Stimulated activated CD8-positive, alpha-beta memory T cell treated with anti-CD3 and anti-CD28 coated beads, Interleukin-7, amount 100 ng/mL, for 24 hours (primary cell): ENCODE measurements around the gene ALDOC.
"Not testable (repeated sequence)": the region's sequence is repeated elsewhere in the genome, so short reads cannot be mapped to it uniquely, and the experiment has no call there.

Source experiments
- DNase-seq: peaks from one replicate; pipeline ENCODE4 v3.0.0-alpha.2; 2020; ENCODE audit warnings: low read depth

The ALDOC gene

GRCh38 chr17:28582513-28582912 lies 5.8 kb upstream of the ALDOC start:
- DNase-seq: no peak

DNA sequence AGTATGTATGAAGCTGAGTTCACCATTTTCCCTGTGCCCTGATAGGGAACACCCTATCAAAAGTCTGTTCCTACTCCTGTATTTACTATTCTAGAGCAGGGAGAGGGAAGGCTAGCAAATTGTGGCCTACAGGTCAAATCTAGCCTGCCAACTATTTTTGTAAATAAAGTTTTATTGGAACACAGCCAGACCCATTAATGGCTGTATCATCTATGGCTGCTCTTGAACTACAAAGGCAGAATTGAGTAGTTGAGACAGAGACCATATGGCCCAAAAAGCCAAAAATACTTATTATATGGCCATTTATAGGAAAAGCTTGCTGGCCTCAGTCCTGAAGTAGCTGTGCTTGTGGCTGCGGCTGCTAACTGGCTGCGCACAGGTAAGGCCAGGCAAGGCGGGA lies 4.3 kb upstream of the ALDOC start:
- DNase-seq: no peak

GRCh38 chr17:28579526-28579925 lies 2.8 kb upstream of the ALDOC start:
- DNase-seq: no peak

DNA sequence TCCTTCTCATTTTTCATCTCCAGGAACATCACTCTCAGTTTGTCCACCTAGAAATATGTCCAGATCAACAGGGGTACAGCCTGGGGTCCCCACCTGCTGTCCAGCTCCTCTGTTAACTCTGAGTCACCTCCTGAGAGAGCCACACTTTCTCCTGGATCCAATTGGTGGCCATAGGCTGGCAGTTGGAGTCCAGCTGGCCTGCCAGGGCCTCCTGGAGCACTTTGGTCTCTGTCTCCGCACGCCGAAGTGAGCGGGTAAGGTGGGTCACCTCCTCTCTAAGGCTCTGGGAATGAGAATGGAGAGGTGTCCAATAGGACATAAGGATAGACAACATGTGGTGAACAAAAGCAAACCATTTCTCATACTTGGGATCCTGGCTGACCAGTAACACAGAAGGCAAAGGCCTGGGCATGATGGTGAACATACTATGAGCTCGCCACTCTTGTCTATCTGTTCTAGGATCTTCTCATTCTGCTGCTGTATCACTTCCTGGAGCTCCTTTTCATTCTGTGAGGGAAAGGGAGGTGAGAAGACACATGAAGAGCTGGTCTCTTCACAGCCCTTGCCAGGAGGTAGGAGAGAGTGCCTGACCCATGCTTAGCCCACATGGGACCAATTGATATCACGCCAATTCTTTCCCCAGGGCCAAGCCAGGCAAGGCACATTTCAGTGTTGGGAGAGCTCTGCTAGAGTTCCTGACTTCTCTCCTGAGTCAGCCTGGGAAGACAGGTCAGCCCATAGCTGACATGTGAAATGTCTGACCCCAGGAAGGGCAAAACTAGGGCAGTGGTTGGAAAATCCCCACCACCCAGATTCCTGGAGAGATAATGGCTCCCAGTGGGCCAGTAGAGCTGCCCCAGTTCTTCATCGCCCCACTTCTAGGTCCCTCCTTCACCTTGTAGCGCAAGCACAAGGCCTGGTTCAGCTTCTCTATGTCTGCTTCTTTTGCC lies 1.8 kb upstream of the ALDOC start:
- DNase-seq: no peak

- no peak for DNase-seq
Measured at GRCh38 chr17:28577466-28577824, 750 bp upstream of the ALDOC start.

DNA sequence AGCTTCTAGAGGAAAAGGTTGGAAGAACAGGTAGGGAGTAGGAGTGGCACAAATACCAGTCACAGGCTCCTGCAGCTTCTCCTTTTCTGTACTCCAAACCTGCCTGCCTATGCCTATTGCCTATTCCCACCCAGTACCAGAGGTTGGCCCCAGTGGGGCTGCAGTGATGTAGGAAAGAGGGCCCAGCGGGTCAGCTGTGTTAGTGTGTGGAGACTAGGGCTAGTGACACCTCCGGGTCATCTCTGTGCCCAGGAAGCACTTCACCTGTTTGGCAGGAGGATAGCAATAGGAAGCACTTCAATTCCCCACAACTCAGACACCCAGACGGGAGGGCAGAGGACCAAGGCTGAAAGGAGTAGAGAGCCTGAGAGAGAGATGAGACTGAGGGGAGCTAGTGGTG lies 679 bp downstream of the ALDOC start:
- DNase-seq: not testable (repeated sequence)

DNA sequence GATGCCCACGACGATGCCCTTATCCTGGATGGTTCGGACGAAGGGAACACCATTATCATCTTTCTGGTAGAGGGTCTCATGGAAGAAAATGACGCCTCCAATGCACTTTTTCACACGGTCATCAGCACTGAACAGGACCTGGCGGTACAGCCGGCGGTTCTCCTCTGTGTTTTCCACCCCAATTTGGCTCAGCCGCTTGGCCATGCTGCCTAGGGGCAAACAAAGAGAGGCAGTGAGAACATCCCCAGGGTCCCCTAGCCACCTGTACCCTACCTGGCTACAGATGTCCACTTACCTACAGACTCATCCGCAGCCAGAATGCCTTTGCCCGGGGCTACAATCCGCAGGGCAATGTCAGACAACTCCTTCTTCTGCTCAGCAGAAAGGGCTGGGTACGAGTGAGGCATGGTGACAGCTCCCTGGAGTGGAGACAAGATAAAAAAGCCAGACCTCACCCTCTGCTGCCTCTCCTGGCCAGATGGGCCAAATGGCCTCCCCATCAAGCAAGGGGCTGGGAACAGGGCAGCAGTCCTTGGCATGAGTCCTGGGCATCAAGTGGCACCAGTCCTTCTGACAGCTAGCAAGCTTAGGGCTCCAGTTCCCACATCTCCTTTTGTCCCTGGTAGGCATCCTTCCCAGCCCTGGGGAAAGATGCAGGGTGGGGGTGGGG lies 1.4 kb downstream of the ALDOC start:
- no peak for DNase-seq

GRCh38 chr17:28574526-28574925 lies 2.2 kb downstream of the ALDOC start:
- DNase-seq: no peak

- no peak for DNase-seq
Measured at GRCh38 chr17:28573966-28574480, 2.7 kb downstream of the ALDOC start.

- no peak for DNase-seq
Measured at GRCh38 chr17:28573521-28573920, 3.2 kb downstream of the ALDOC start.

GRCh38 chr17:28573040-28573380 lies 3.7 kb downstream of the ALDOC start:
- no peak for DNase-seq

DNA sequence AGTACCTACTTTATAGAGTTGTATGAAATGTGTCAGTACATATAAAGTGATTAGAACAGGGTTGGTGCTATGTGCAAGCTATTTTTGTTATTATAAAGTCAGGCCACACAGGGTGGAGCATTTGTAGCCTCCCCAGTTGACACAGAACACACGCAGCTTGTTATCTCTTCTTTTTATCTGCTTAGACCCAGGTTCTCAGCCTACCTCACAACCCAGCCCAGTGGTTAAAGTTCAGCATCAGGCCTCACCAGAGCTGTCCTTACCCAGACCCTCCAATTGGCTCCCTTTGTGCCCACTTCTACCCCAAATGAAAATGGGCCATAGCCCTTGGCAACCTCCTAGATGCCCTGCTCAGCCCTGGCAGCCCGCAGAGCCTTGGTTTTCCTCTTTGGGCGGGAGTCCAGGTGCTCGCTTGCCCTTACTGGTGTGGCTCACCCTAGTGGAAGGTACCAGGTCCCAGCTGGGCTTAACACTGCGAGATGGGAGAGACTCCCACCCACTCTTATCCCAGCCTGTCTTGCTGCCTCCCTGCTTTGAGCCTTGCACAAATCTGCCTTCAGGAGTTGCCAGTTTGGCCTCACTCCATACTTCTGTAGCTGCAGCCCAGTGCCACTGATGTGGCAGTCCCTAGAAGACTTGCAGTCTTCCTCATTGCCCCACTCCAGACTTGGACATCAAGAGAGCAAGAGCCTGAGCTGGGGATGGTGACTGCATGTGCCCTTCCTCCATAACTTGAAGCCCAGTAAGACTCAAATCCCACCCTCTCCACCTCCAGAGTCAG lies 4.2 kb downstream of the ALDOC start:
- no peak for DNase-seq

DNA sequence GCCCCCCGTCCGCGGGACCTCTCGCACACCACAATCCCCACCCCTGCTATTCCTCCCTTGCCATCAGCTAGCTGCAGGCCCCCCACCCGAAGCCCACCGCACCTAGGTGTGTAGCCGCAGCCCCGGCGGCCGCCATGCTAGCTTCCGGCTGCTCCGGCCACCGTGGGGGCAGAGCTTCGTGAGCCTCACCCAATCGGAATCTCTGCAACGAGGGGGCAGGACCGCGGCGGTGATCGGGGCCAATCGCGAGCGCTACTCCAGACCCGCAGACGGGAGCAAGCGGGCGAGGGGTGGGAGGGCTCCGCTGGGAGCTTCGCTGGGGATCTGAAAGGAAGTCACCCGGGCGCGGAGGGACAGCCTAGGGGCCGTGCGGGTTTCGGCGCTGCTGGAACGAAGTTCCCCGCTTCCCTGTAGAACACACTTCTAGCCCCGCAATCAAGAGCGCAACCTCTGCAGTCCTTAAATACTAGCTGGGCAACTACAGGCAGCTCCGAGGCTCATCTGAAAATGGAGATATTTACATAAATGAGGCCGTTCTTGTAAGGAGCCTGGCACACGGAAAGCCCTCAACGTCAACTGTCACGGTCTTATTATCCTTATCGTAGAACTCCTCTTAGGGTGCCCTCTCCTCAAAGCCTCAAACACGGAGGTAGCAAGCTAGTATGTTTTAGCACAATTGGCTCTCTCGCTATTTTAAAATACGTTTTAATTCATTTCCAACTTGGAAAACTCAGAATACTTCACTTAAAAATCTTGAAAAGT lies 5.2 kb downstream of the ALDOC start, which contains the start of gene PIGS:
Gene PIGS, minus strand, starts transcription at position 164 of the 762 bp plus-strand sequence. Its CDS starts 28 bp downstream, at position 136.
- peak; percentile 88 for DNase-seq

- no peak for DNase-seq
Measured at GRCh38 chr17:28570716-28571360, 5.9 kb downstream of the ALDOC start.

DNA sequence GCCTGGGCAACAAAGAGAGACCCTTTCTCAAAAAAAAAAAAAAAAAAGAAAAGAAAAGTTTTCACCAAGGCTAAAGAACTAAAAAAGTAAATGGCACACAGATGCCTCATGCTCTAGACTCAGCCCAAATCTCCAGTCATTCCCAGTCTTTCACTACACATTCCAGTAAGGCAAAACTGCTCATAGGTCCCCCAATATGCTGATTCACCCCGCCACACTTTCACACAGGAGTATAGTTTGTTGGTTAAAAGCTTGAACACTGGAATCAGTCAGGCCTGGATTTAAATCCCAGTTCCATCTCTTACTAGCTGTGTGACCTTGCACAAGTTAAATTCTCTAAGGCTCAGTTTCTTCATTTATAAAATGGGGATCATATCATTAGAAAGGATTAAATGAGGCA lies 7.2 kb downstream of the ALDOC start:
- no peak for DNase-seq

- DNase-seq: no peak
Measured at GRCh38 chr17:28567604-28568003, 9.1 kb downstream of the ALDOC start.

- no peak for DNase-seq
Measured at GRCh38 chr17:28563475-28563874, 13.2 kb downstream of the ALDOC start.

GRCh38 chr17:28555022-28555421 lies 21.7 kb downstream of the ALDOC start:
- no peak for DNase-seq

- DNase-seq: no peak
Measured at GRCh38 chr17:28554565-28554964, 22.1 kb downstream of the ALDOC start.

GRCh38 chr17:28553000-28553505 lies 23.6 kb downstream of the ALDOC start:
- DNase-seq: no peak
